Measurements from ENCODE around the gene MAP3K14. TPM values are rescaled to one million over a fixed set of nuclear protein-coding genes. Genes with fewer than 3 reads are reported as not detected.

Gene MAP3K14
- total RNA-seq, 1 donor from 2014 or later, result 5.2 TPM

GRCh38 chr17:45270828-45271418 is 45.9 kb downstream of the MAP3K14 start:
- Mint-ChIP-seq H3K27ac (ENCODE audit: unreplicated experiment) (no peak overlapping the region), H3K27me3 (ENCODE audit: low read depth) (no peaks in the 10 kb centered on the region), H3K9me3 (ENCODE audit: low read depth) (no peaks in the 10 kb centered on the region), H3K4me1 (ENCODE audit: low read depth) (peaks cover 3% of the 10 kb centered on the region), H3K36me3 (ENCODE audit: low read depth) (peaks cover 35% of the 10 kb centered on the region), H3K4me3 (ENCODE audit: unreplicated experiment) (no peak overlapping the region)
- DNase-seq (ENCODE audit: low spot score), result no peak
- peak; percentile 70 for TF ChIP-seq CTCF (IDR thresholded peaks at IDR 0.05)

GRCh38 chr17:45269912-45270311 is 46.9 kb downstream of the MAP3K14 start:
- Mint-ChIP-seq H3K27ac (ENCODE audit: unreplicated experiment) (no peak overlapping the region), H3K36me3 (ENCODE audit: low read depth) (peaks cover 36% of the 10 kb centered on the region), H3K27me3 (ENCODE audit: low read depth) (no peaks in the 10 kb centered on the region), H3K4me1 (ENCODE audit: low read depth) (peaks cover 5% of the 10 kb centered on the region), H3K4me3 (ENCODE audit: unreplicated experiment) (no peak overlapping the region), H3K9me3 (ENCODE audit: low read depth) (no peaks in the 10 kb centered on the region)
- TF ChIP-seq CTCF (IDR thresholded peaks at IDR 0.05), result no peak
- no peak for DNase-seq (ENCODE audit: low spot score)

- no peak for TF ChIP-seq CTCF (IDR thresholded peaks at IDR 0.05)
- Mint-ChIP-seq H3K9me3 (ENCODE audit: low read depth) (no peaks in the 10 kb centered on the region), H3K36me3 (ENCODE audit: low read depth) (peaks cover 40% of the 10 kb centered on the region), H3K4me3 (ENCODE audit: unreplicated experiment) (no peak overlapping the region), H3K27me3 (ENCODE audit: low read depth) (no peaks in the 10 kb centered on the region), H3K27ac (ENCODE audit: unreplicated experiment) (no peak overlapping the region), H3K4me1 (ENCODE audit: low read depth) (peaks cover 15% of the 10 kb centered on the region)
- no peak for DNase-seq (ENCODE audit: low spot score)
These were observed 49.3 kb downstream of the MAP3K14 start for GRCh38 chr17:45267436-45268055.

GRCh38 chr17:45266372-45266926 is 50.4 kb downstream of the MAP3K14 start:
- TF ChIP-seq CTCF (IDR thresholded peaks at IDR 0.05), result no peak
- no peak overlapping the region for H3K4me3 Mint-ChIP-seq (ENCODE audit: unreplicated experiment)

GRCh38 chr17:45265821-45266220 is 51.0 kb downstream of the MAP3K14 start:
- Mint-ChIP-seq H3K36me3 (ENCODE audit: low read depth) (peaks cover 38% of the 10 kb centered on the region), H3K9me3 (ENCODE audit: low read depth) (no peaks in the 10 kb centered on the region), H3K4me3 (ENCODE audit: unreplicated experiment) (no peak overlapping the region), H3K4me1 (ENCODE audit: low read depth) (peaks cover 15% of the 10 kb centered on the region), H3K27ac (ENCODE audit: unreplicated experiment) (no peak overlapping the region), H3K27me3 (ENCODE audit: low read depth) (no peaks in the 10 kb centered on the region)
- TF ChIP-seq CTCF (IDR thresholded peaks at IDR 0.05), result no peak
- DNase-seq (ENCODE audit: low spot score), result no peak

More at GRCh38 chr17:45266372-45266926, 50.4 kb downstream of the MAP3K14 start:
- no peak for DNase-seq (ENCODE audit: low spot score)
- Mint-ChIP-seq H3K4me1 (ENCODE audit: low read depth) (peaks cover 15% of the 10 kb centered on the region), H3K36me3 (ENCODE audit: low read depth) (peaks cover 40% of the 10 kb centered on the region), H3K9me3 (ENCODE audit: low read depth) (no peaks in the 10 kb centered on the region), H3K27me3 (ENCODE audit: low read depth) (no peaks in the 10 kb centered on the region), H3K27ac (ENCODE audit: unreplicated experiment) (no peak overlapping the region)
